LHCN-M2 (cell line): Measurements from ENCODE around the gene COL11A1. TPM values are rescaled to one million over a fixed set of nuclear protein-coding genes. Genes with fewer than 3 reads are reported as not detected.
"Not testable (repeated sequence)": the region's sequence is repeated elsewhere in the genome, so short reads cannot be mapped to it uniquely, and the experiment has no call there.

Experiments
- DNase-seq: peaks from one replicate; pipeline ENCODE4 v3.0.0-alpha.2; 2012; ENCODE audit warnings: low read depth
- polyA plus RNA-seq: library from polyadenylated mRNA; unstranded; fragments of >200 nt; gene quantifications from one replicate; pipeline ENCODE4 v1.2.1, GENCODE V29; 2012; ENCODE audit warnings: missing spikeins
- total RNA-seq: library from RNA; depleted of rRNA; stranded (reverse); fragments of >200 nt; gene quantifications from 2 replicates; pipeline ENCODE4 v1.2.3, GENCODE V29; 2014; rRNA removed

The COL11A1 gene
- total RNA-seq = 41.4 and 54.3 TPM in 2 replicates
- 118 TPM for polyA plus RNA-seq

- peak; percentile 76 for DNase-seq
Measured at GRCh38 chr1:103108376-103109150, at the start of gene COL11A1. Gene COL11A1 (minus strand): TSS chr1:103108522. CDS start chr1:103108178, 344 bp downstream.

GRCh38 chr1:103156966-103157365, 48.6 kb upstream of the COL11A1 start:
- DNase-seq = peak; percentile 22

GRCh38 chr1:103146166-103146565, 37.8 kb upstream of the COL11A1 start:
- DNase-seq = peak; percentile 68

- no peak for DNase-seq
Measured at GRCh38 chr1:103145449-103145848, 37.1 kb upstream of the COL11A1 start.

- peak; percentile 30 for DNase-seq
Measured at GRCh38 chr1:103144681-103145080, 36.4 kb upstream of the COL11A1 start.

- DNase-seq = peak; percentile 44
Measured at GRCh38 chr1:103142461-103142860, 34.1 kb upstream of the COL11A1 start.

GRCh38 chr1:103129796-103130195, 21.5 kb upstream of the COL11A1 start:
- no peak for DNase-seq

- DNase-seq = peak; percentile 87
Measured at GRCh38 chr1:103129255-103129654, 20.9 kb upstream of the COL11A1 start.

GRCh38 chr1:103128256-103128655, 19.9 kb upstream of the COL11A1 start:
- not testable (repeated sequence) for DNase-seq

- no peak for DNase-seq
Measured at GRCh38 chr1:103125219-103125618, 16.9 kb upstream of the COL11A1 start.

- peak; percentile 21 for DNase-seq
Measured at GRCh38 chr1:103122983-103123720, 14.8 kb upstream of the COL11A1 start.

GRCh38 chr1:103120981-103121380, 12.7 kb upstream of the COL11A1 start:
- DNase-seq = no peak

GRCh38 chr1:103112546-103112945, 4.2 kb upstream of the COL11A1 start:
- DNase-seq = no peak

- DNase-seq = peak; percentile 24
Measured at GRCh38 chr1:103111926-103112325, 3.6 kb upstream of the COL11A1 start.

GRCh38 chr1:103110701-103111100, 2.4 kb upstream of the COL11A1 start:
- peak; percentile 46 for DNase-seq

GRCh38 chr1:103109311-103109920, 1.1 kb upstream of the COL11A1 start:
- DNase-seq = peak; percentile 36

GRCh38 chr1:103107741-103108375, 464 bp downstream of the COL11A1 start:
- DNase-seq = peak; percentile 36

- DNase-seq = peak; percentile 78
Measured at GRCh38 chr1:103106426-103107341, 1.6 kb downstream of the COL11A1 start.

GRCh38 chr1:103101399-103101798, 6.9 kb downstream of the COL11A1 start:
- no peak for DNase-seq

GRCh38 chr1:103089221-103089620, 19.1 kb downstream of the COL11A1 start:
- no peak for DNase-seq

GRCh38 chr1:103087256-103087655, 21.1 kb downstream of the COL11A1 start:
- DNase-seq = no peak
